GM12892 (cell line): ENCODE data around the gene HMCN1.

ENCODE experiments used
- POLR2A ChIP-seq: IDR thresholded peaks from 2 replicates; pipeline ENCODE4 v1.6.1; 2011; ENCODE audit warnings: low read depth, low read length, control low read depth
- POLR2AphosphoS5 ChIP-seq: IDR thresholded peaks from 2 replicates; pipeline ENCODE4 v1.6.1; 2011; ENCODE audit warnings: low read depth, low read length, control low read depth
- TAF1 ChIP-seq: IDR thresholded peaks from 2 replicates; pipeline ENCODE4 v1.6.1; 2011; ENCODE audit warnings: low read depth, mild to moderate bottlenecking, control low read depth, low read length, borderline replicate concordance

- TF ChIP-seq POLR2AphosphoS5 (no peak), POLR2A (no peak), TAF1 (no peak)
These were observed 126.7 kb downstream of the HMCN1 start for GRCh38 chr1:185860859-185861258.
